GM18909 (cell line): ENCODE results near the gene PCSK5.
"Not testable (repeated sequence)": the region's sequence is repeated elsewhere in the genome, so short reads cannot be mapped to it uniquely, and the experiment has no call there.

Source experiments
- ATAC-seq: cut with Tn5 transposase; IDR thresholded peaks from one replicate; pipeline ENCODE4 v1.9.1; 2021; ENCODE audit warnings: mild to moderate bottlenecking; ENCODE audit not compliant: unreplicated experiment, poor library complexity

Gene PCSK5

DNA sequence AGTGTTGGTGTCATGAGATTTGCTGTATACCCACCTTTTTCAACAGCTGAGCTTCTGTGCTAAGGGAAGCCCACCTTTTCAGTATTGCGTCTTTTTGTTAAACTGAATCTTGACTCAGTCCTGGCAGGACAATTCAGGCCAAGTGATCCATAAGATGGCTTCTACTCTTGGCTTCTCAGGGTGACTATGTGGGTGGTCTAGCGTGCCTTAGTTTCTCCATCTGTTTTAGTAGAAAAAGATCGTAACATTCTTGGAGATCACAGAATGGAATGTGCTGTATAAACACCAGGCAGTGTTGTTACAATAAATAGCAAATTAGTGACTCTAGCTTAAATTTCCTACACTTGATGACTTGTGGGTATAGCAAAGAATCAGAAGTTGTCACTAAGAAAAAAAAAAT is 66.6 kb downstream of the PCSK5 start:
- ATAC-seq: no peak

DNA sequence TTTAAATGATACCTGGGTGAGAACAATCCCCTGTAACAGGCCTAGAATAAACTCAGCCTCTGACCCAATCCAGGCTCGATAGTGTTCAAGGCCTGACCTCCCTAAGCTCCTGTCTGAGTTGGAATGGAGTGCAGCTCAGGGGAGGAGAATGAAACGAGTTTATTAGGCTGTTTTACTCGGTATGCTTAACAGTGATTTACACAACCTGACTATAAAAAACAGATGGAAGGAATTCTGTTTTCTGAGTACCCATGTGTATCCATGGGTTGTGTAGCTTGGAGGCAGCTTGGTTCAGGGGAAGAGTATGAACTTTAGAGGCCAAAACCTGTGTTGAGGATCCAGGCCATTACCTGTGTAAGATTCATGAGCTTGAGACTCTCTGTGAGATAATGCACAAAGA is 67.8 kb downstream of the PCSK5 start:
- no peak for ATAC-seq

DNA sequence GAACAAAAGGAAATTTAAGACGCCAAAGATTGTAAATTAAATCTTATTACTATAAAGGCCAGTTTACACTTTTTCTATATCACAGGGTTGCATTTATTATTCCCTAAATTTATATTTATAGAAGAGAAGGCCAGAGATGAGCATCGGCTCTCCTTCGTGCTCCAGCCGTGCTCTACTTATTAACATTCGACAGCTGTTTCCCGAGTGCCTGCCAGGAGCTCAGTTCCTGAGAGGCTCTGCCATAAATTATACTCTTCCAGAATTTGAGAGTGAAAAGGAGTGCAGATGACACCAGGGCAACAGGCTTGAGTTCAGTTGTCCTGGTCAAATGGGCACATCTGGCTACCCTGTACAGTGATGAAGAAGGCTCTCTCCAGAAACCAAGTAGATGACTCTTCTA is 70.1 kb downstream of the PCSK5 start:
- ATAC-seq: no peak

DNA sequence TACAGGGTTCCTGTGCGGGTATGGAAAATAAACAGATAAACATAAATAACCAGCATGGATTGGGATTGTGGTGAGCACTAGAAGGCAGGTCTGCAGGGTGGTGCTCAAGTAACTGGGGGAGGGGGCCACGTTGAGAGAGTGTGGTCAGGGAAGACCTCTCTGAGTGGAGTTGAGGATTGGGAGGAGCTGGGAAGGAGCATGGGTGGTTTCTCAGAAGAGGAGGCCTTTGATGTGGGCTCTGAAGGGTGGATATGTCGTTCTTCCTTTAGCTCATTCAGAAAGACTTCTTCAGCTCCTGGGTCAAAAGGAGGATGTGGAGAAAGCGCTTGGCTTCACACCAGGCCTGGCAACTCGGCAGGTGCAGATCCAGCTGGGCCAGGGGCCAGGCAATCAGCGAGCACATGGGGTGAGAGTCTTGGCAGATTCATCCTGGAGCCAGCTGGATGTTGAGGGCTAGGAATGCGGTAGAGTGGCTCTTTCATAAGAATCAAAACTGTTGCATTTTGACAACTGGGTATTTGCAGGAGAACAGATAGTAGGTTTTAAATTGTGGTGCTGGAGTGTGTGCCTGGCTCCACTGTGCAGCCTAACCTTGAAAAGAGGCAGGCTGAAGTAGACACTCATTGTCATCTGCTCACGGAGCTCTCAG is 71.7 kb downstream of the PCSK5 start:
- ATAC-seq: no peak

DNA sequence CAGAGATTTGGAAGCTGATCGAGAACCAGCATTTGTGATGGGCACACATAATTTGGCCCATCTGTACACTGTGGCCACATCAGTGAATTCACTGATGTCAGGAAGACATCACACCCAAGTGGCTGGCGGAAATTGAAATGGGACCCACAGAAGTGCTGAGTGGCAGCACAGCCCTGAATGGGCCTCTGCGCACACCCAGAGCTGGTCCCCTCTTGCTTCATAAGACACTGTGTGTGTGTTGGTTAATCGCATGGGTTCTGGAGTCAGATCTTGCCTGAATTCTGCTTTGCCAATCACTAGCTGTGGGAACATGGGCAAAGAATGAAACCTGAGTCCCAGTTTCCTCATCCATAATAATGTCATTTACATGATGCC is 72.2 kb downstream of the PCSK5 start:
- ATAC-seq: no peak

DNA sequence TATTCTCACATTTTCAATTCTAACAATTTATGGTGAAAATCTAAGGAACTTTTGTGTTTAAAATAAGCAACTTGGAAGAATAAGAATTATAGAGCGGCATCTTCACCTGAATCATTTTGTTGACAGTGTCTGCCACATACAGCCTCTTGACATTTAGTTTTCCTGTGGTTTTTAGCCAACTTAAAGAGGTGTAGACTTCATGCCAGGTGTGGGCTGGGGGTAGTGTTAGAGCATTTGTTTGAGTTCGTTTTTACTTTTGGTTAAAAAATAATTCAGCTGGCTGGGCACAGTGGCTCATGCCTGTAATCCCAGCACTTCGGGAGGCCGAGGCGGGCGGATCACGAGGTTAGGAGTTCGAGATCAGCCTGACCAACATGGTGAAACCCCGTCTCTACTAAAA is 72.8 kb downstream of the PCSK5 start:
- ATAC-seq: not testable (repeated sequence)

DNA sequence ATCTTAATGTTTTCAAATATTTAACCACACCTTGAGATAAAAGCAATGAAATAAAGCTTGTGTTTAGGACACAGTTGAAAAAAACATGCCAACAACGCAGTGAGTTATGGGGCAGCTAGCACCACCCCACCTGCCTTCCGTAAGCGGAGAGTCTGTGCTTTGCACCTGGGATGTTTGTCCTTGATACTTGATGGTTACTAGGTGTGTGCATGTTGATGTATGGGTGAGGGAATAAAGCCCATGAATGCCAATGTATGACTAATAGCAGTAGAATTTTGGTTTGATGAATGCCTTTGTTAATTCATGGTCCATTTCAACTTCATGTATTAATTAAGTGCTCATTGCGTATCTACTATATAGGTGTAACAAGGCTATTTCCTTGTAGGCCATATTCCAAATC is 74.0 kb downstream of the PCSK5 start:
- ATAC-seq: no peak

DNA sequence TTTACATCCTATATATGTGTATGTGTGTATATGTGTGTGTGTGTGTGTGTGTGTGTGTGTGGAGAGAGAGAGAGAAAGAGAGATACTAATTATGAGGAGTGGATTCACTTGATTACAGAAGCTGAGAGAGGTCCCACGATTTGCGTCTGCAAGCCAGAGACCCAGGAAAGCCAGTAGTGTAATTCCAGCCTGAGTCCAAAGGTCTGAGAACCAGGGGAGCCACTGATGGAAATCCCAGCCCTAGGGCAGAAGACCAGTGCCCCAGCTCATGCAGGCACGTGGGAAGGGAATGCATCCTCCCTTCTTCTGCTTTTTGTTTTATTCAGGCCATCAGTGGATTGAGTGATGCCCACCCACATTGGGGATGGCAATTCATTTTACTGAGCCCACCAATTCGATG is 74.8 kb downstream of the PCSK5 start:
- no peak for ATAC-seq

DNA sequence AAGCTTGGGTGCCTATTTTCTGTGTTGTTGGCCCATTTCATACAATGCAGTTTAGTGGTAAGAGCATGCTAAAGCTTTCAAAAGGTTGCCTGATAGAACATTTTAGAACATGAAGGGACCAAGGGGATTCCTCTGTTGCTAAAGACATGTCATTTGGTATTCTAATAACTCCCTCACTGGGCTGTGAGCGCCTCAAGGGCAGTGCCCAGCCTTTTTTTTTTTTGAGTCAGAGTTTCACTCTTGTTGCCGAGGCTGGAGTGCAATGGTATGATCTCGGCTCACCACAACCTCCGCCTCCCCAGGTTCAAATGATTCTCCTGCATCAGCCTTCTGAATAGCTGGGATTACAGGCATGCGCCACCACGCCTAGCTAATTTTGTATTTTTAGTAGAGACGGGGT is 77.1 kb downstream of the PCSK5 start:
- ATAC-seq: no peak

DNA sequence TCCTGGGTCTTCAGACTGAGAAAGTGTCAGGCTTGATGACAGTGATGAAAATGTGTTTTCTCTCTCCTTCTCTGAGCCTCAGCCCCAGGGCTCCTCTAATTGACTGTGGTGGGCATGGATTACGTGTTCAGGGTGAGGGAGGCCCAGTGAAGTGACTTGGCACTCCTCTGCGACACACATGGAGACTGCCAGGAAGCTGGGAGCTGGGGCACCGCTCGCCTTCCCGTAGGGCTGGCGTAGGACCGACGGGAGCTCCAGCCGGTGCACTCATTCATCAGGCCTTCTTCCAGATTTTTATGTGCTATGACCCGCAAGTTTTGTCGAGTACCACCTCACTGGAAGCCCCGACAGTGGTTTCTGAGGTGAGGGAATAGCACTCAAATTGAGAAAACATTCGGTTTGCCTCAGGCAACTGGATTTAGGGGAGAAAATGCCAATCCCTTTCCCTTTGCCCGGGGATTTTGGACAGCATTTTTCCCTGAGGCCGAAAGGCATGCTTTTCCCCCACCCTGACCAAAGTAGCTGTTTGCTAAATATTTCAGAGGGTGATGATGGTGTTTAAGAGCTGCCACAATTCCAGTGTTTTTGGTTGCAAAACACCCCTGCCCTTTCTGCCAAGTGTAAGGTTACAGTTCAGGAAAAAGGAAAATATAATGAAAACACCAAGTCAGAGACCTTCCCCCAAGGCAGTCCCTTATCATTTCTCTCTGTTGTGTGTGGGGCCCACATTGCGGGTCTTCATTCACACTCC is 83.7 kb downstream of the PCSK5 start:
- no peak for ATAC-seq

DNA sequence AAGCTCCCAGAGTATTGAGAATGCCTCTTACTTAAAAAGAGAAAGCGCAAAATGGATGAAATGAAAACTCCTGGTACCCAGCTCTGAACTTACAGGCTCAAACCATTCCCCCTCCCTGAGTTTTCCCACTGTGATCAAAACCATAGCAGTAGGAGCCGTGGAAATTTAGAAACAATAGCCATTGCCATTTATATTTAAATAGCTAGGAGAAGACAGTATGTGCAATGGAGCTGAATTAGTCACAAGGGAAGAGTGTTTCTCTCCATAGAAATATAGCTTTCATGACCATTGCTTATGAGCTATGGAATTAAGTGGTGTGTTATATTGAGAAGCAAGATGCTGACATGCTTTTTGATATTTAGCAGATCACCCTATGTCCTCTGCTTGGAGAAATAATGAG is 84.6 kb downstream of the PCSK5 start:
- no peak for ATAC-seq

DNA sequence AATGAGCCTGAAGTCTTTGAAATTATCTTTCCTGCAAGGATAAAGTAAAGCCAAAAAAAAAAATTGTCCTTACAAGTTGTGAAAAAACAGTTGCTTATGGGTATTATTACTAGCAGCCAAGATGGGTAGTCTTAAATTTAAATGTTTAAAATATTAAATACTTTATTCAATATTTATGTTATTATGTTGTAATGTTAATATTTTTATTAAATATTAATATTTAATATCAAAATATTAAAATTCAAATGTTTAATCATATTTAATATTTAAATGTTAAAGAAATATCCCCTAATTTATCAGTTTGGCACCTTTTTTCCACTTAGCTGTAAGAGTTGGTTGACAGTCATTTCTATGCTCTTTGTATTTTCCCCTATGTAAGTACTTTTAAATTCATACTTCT is 86.1 kb downstream of the PCSK5 start:
- ATAC-seq: no peak

DNA sequence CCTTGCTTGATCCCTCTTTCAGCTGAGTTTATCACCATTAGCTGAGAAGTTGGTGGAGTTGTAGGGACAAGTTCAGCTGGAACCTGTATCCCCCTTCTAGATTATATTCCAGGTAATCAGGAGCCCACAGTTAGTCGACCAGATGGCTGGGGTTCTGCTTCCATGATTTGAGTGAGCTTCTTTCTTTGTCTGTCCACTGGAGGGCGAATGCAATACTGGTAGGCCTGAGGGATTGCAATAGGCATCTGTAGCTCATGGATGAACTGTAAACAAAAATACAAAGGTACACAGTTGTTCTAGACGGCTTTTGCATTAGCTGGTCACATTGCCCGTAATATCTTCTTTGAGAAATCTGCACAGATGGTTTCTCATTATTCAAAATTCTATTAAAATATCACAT is 88.9 kb downstream of the PCSK5 start:
- ATAC-seq: no peak

DNA sequence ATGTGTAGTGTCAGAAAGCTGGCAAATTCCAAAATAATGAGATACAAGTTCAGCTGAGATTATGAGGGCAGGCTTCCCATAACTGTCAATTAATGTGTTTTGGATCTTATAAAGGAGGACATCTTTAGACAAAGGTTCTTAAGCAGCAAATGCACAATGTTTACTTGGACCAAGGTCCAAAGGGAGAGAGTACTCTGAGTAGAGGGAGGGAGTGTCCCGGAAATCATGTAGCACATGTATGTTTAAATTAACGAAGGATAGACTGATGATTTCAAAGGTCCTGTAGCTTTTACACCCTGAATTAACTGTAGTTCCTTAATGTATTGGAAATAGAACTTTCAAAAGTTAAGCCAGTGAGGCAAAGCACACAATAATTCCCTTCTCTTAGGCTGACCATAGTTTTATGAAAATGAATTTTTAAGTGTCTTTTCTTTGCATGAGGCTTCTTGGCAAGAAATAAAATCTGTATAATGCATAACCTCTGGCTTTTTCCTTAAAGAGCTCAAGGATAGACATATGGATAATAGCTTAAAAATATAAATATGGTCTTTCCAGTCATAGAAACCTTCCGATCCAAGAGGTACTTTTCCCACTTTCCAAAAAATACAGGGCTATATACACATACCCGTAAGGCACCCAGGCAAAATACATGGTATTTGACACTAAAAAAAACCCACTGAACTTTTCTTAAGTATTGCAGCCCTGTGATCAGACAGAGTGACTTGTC is 93.0 kb downstream of the PCSK5 start:
- no peak for ATAC-seq

DNA sequence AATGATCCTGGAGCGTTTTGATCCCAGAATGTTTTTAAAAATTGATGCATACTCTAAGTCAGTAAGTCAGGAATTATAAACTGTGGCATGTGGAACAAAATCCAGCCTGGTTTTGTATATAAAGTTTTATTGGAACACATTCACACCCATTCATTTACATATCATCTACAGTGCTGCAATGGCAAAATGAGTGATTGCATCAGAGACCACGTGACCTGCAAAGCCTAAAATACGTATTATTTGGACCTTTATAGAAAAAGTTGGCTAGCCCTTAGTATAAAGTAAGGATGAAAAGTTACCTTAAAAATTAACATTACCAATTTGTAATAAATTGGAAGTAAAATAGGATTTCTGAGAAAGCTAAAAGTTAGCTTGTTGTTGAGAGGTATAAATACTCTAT is 95.0 kb downstream of the PCSK5 start:
- ATAC-seq: no peak

DNA sequence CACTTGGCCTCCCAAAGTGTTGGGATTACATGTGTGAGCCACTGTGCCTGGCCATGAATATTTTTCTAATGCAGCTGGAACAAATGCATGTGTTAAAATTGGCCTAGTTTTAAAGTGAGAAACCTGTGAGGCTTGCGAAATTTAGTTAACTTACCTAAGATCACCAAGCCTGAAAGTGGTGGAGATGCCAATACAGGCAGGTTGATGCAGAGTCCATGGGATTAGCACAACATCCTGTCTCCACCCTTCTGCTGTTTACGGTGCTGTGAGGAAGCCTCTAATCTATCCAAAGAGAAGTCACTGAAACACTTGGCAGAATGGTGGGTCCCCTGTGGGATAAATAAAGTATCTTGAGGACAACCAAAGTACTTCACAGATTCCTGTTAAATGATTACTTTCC is 98.2 kb downstream of the PCSK5 start:
- ATAC-seq: no peak

DNA sequence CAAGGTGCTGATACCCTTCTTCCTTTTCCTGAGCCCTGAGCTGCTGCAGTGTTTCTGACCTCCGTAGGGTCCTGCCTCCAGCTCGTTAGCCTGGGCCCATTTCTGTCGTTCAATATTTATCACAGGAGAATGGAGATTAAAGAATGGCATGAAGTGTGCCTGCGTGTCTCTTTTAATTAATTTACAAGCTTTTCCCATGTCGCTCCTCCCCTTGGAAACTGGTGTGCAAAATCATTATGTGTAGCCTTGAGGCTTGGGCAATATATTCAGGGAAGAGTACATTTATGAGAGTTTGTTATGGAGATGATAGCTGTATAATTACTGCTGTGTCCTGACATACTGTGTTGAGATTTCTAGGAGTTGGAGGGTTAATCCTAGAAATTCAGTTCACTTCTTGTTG is 99.7 kb downstream of the PCSK5 start:
- no peak for ATAC-seq

DNA sequence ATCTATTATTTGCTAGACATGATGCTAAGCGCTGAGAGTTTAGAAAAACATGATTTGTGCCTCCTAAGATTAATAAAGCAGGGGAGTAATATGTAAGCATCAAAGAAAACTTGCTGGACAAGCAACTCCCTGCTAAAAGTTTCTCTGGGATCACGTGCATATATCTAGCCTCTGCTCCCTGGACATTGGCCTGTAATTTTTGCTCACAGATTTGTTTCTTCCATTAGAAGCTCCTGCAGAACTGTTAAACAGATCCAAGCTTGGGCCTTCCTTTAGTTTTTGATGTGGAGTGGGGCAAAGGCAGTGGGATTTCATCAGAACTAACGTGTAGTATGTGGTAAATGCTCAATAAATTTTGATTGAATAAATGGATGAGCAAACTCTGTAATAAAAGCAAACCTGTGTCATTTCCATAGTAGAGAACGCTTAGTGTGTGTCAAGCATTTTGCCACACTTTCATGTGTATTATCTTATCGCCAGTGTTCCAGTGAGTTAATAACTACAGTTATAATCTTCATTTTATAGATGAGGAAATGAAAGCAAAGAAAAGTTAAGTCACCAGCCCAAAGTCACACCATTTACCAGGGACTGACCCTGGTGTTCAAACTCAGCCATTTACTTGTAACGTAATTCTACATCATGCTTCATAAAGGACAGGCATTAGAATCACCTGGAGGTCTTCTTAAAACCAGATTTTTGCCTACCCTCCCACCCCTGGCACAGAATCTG is 100.3 kb downstream of the PCSK5 start:
- ATAC-seq: no peak

DNA sequence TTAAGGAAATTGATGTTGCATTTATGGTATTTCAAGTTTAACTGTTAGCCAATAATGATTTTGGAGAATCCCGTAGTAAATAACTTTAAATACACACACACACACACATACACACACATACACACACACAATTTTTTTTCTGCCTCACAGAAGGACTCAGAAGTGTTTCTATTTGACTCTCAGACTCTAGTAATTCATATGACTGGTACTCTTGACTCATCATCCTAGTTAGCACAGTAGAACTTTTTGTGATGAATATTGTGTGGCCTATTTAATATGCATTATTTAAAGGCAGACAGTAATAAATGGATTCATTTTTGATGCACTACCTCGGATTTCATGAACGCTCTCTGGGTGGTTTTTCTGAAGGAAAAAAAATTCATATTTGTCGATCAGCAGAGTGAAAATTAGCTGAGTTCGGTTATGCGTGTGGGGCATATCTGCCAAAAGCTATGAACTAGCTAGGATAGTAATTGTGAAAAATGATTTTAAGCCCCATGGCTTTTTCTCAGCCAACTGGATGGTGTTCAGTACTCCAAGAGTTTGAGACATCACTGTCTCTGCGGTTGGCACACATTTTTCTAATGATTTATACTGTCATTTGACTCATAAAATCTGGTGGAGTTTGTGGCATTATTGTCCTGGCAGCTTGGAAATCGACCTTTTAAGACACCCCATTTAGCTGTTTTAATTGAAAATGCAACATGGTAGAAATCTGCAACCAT is 102.2 kb downstream of the PCSK5 start:
- ATAC-seq: no peak

DNA sequence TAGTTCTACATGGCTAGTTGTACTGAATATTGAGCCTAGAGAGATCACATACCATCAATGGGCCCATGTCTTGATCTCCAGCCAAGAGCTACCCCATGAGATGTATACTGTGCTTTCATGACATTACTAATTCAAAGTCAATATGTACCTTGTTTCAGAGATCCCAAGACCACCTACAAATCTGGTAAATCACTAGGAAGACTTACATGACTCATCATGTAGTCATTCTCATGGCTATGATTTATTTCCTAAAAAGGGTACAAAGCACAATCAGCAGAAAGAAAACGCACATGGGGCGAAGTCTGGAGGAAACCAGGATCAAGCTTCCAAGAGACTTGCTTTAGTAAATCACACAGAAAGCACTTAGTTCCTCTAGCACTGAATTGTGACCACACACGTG is 103.0 kb downstream of the PCSK5 start:
- ATAC-seq: no peak
